Putamen (tissue), 1 donor: ENCODE data around the gene CXCR6.
A peak's percentile ranks its signal among the peaks of the same experiment; 100 is the strongest.

Source experiments
- DNase-seq: peaks from one replicate; pipeline ENCODE4 v3.0.0-alpha.2; 2016; ENCODE audit warnings: low spot score

The CXCR6 gene

DNA sequence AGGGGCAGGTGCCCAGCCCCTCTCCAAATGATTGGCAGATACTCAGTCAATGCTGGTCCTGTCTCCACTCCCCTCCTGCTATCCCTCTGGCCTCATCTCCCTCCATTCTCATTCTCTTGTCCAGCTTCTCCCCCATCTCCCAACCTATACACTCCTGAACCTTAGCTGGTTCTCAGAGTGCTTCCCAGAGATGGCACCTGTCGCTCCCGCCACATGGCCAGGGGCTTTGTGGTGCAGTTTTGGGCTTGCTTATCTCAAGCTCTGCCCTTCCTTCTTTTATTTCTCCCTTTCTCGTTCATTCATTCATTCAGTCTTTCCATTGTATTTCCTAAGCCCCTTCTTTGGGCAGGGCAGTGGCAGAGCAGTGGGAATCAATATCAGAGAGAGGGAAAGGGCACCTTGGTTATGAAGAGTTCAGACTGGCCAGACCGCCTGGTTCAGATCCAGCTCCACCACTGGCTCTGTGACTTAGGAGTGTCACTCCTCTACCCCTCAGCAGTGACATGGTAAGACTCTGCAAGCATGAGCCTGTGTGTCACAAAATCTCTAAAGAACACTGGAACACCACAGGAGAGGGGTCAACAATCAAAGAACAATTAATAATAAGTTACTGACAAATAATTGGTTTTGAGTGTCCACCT lies 20.2 kb upstream of the CXCR6 start:
- DNase-seq = no peak

DNA sequence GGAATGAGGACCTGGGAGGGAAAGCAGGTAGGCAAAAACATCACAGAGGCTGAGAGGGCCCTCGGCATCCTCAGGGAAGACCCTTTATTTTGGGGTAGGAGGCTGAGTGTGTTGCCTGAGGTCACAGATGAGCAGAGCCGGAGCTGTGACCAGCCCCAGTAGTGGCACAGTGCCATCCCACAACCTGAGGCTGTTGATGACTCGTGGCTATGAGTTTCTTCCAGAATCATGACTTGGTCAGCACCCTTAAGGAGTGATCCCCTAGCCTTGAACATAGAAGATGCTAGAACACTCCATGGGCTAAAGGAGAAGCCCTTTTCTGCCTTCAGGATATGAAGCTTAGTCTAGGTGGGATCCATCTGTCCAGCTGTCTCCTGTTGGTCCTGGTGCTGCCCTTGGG lies 19.5 kb upstream of the CXCR6 start:
- DNase-seq = no peak

DNA sequence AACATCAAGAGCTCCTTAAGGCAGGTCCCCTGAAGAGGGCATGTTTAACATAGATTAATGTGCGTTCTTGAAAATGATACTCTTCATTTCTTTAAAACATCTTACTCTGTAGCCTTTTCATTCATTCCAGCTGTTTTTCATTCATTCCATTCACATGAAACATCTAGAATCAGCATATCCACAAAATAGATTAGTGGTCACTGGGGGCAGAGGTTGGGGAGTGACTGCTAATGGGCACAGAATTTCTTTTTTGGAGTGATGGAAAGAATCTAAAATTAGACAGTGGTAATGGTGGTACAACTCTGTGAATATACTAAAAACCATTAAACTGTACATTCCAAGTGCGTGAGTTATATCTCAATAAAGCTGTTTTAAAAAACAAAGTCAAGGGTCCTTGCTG lies 15.4 kb upstream of the CXCR6 start:
- DNase-seq = no peak

DNA sequence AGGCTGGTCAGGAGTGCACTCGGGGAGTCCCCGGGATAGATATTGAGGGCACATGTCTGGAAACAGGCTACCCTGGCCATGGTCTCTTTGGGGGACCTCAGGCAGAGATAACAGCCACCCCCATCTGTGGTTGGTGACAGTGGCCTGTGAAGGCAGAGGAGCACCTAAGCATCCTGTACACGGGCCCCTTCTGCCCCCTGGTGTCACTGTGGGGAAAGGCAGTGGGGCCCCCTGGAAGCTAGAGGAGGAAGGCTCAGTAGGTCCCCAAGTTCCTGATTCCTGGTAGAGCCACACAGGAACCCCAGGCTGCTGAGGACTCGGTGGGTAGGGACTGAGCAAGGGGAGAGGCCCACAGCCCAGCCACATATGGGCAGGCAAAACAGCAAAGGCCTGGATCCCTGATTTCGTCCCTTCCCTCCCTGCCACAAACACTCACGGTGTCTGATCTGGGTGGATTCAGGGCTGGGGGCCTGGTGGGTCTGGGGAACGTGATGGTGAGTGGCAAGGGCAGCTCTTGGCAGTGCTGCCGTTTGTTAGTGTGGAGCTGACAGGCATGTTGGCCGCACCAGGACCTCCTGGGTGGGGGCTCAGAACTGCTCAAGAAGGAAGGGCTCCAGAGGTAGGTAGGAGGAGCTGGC lies 14.1 kb upstream of the CXCR6 start:
- peak; percentile 17 for DNase-seq

DNA sequence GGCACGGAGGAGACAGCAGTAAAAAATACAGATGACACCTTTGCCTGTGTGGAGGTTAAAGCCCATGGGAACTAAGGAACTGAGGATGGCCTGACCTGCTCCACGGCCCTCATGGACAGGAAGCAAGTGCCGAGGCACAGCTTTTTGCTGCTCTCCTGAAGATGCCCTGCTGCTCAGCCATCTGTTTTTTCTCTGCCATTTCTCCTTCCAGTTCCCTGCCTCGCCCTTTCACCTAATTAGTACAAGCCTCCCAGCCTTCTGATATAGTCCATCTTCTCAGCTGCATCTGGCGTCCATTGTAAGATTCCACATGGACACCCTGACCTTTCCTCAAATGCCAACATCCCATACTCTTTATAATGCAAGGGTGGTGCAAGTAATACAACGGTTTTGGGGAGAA lies 11.8 kb upstream of the CXCR6 start:
- no peak for DNase-seq

DNA sequence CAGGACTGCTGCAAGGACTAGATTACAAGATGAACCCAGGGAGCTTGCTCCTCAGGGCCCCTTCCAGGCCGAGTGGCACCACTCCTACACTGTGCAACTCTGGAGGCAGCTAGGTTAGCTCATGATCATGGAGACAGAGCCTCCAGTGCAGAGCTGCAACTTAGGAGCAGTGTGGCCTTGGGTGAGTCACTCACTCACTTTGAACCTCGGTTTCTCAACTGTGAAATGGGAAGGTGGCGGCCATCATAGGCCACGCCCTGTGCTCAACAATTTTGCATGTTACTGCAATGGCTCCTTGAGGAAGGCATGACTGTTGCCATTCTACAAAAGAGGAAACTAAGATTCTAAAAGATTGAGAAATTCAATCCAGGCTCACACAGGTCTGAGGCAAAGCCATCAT lies 11.2 kb upstream of the CXCR6 start:
- DNase-seq = no peak

DNA sequence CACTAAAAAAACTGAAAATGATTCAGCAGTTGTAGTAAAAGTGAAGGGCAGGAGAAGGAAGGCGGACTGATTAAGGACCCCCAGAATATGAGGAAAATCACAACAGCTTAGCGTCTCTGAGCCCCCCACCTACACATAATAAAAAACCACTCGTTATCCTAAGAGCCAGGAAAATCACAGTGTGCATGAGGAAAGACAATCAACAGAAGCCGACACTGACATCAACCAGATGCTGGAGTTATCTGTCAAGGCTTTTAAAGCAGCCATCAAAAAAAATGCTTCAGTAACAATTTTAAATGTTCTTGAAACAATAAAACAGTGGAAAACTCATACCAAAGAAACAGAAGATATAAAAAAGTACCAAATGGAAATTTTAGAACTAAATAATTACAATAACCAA lies 9.7 kb upstream of the CXCR6 start:
- DNase-seq = no peak

DNA sequence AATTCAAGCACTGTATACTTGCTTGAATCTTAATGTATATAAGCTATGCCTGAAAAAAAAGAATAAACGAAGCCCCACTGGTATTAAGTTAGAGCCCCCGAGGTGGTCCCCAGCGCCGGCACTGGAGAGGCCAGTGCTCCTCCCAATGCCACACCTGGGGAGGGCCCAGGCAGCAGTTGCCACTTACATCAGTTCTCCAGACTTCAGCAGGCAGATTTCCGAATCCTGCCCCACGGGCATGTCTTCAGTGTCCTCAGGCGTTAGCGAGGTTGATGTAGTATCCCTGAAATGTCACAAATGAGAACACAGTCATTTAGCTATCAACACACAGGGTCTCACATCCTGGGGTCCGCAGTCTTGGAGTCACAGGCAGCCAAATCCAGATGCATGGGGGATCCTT lies 7.0 kb upstream of the CXCR6 start:
- no peak for DNase-seq

DNA sequence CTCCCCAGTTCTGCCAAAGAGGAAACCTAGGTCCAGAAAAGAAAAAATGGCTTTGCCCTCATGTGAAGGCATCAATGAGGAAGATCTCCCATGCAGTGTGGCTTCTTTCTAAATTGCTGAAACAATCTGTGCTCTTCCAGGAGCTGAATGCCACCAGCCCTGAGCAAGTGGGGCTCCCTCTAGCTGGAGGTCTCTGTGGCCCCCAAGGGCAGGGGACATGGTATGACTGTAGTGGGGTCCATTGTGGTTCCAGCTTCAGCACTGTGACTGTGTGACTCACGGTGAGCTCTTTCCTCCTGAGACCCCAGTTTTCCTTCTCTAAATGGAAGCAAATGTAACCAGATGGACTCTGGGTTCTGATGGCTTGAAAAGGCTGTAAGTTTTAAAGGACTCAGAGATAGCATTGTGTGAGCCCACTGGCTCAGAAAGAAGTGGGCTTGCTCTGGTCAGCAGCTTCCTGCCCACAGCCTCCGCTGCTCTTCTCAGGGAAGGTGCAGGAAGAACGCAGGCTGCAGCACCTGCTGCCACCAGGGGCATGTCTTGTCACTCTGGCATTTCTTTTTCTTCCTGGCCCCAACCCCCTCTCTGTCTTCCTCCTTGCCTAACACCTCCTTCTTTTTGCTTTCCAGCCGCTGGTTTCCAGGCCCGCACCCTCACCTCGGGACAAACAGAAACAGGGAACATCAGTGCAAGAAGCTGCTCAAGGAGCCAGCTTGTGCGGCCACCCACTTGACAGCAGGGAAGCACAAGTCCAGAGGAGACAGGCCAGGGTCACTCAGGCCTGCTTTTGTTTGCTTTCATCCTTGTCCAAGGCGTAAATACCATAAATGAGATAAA lies 5.8 kb upstream of the CXCR6 start:
- DNase-seq = no peak

DNA sequence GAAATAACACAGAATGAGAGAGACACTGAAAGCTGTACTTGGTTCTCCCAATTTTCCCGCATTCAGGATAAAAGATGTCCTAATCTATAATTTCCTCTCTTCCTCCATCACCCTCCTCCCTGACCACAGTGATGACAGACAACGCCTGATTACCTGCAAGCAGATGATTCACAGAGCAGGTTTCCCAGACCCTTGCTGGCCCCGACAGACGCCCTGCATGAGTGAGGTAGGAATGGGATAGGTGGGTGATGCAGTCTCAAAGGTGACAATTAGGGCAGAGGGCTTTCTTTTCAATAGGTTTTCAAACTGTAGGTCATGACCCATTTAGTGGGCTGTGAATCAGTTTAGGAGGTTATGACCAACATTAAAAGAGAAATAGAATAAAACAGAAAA lies 5.2 kb upstream of the CXCR6 start:
- DNase-seq = no peak

DNA sequence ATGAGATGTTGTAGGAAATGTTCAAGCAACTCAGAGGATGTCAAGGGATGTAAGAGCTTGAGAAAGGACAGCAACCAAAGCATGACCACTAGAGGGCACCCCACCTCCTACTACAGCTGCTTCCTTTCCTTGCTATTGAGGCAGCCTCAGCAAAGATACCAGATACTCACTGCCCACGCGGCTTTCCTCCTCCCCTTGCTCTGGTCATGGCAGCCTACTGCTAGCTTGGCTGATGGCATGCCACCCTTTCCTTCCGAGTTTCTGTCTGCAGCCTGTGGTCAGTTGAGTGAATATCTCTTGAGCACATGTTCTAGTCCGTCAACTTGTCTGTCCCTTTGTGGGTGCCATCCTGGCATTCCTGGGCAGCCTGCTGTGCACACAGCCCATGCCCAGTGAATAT lies 4.4 kb upstream of the CXCR6 start:
- peak; percentile 87 for DNase-seq

DNA sequence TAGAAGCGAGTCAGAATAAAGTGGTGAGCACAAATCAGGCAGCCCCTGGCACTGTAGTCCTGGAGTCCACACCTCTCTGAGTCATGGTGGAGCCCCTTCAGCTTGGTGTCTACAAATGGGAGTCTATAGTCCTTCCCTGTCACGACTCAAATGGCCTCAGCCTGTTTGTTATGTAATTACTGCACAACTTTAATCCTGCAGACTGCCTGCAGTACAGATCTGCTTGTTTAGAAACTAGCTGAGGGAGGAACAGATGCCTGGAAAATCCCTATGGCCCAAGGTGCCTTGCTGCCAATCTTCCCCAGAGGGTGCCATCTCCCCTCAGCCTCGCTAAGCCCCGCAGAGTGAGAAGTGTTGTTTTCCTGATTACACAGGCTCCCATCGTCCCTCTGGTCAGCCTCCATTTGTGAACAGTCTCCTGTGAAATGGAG lies 3.9 kb upstream of the CXCR6 start:
- DNase-seq = no peak

DNA sequence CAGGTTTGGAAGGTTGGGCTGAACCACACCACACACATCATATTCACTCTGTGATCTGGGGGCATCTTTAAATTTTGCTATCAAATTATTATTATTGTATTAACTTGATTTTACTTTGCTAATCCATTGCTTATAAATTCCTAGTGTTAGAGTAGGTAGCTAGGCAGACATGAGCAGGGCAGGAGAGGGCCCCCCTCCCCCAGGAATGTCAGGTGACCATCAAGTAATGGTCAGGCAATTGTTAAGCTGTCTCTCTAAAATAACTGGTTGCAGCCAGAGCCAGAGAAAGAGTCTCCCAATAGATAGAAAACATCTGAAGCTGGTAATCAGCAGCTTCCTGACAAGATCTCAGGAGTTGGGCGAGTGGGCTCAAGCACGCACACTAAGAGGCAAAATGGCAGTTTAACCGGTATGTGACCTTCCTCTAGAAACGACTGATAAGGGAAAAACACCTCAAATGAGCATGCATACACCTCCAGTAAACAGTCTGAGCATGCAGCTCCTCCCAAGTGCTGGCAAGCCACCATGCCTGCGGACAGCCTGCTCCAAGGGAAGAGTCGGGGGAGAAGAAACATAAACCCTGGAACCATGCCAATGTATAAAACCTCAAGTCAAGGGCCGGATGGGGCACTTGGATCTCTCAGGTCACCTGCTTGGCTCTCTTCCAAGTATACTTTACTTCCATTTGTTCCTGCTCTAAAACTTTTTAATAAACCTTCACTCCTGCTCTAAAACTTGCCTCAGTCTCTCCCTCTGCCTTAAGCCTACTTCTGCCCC lies 3.1 kb upstream of the CXCR6 start:
- no peak for DNase-seq

DNA sequence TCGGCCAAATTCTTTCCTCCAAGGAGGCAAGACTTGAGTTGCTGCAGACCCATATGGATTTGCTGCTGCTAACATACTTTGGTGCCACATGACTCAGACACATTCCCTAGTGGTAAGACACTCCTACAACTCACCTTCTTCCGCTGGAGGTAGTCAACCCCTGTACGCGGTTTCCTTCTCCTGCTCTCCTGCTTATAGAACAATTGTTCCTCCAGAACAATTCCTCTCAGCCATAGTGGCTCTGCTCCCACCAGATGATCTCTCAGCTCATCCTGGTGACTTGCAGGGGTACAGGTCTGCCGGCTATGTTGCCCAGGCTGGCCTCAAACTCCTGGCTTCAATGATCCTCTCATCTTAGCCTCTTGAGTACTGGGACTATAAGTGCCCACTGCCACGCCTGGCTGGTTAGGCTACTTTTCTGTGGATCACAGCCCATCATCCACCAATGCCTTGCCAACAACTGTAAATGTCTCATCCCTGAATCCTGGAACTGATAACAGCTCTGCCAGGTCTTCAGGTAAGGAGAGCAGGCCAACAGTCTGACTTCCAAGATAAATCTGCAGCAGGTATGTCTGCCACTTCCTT lies 2.4 kb upstream of the CXCR6 start:
- no peak for DNase-seq

DNA sequence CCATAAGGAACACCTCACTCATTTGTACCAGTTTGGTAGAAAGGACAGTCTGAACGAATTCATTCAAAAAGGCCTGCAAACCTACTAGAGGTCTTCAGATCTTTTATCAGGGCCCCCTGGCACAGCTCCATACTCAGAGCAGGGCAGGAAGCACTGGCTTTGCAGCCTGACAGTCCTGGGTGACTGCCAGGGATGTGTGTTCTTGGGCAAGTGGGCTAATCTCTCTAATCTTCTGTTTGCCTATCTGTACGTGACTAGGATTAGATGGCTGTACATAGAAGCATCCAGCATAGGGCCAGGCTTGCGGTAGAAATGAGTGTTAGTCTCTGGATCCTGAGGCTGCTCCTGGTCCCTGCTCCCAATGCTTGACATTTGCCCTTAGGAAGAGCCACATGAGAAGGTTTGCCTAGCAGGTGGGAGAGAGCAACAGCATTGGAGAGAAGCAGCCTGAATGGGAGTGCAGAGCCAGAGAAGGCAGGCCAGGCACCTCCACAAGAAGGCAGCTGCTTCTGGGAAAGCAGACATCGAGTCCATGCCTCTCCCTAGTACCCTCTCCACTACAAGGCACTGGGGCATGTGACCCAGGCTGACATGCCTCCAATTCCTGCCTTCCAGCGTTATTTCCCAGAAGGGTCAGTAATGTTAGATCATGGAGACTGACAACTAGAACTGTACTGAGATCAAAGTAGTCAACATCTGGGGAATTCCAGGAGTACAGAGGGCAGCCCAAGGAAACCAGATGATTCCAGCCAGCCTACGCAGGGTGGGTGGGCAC lies 1.0 kb upstream of the CXCR6 start:
- no peak for DNase-seq

DNA sequence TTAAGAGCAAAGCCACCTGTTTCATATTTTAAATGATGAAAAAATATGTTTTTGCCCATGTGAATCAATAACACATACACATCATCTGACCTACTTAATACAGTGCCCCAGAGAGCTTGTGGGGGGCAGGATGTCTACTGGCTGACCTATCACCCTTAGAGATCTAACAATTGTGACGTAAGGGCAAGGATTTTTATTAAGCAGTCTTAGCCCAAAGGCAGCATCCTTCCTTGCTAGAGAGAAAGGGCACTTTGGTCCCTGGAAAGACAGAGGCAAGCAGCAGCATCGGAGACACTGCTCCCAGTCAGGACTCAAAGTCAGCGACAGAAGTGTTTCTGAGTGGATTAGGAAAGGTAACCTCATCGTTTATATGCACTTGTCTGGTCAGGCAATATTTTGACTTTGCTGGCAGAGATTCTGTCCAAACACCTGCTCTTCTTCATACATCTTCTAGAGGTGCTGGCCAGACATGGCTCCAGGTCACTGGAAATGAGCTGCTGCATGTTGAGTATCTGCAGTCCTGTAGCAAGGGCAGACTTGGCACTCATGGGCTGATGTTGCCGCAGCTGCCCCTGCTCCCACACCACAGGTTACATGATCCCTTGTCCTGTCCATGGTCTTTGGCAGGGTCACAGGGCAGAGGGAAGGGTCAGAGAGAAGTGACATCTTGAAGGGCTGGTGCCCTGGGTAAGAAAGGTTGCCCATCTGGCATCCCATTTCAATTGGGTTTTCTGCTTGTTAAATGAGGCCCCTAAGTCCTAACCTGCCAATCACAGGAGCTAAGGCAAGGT lies 1.8 kb downstream of the CXCR6 start:
- DNase-seq = no peak

DNA sequence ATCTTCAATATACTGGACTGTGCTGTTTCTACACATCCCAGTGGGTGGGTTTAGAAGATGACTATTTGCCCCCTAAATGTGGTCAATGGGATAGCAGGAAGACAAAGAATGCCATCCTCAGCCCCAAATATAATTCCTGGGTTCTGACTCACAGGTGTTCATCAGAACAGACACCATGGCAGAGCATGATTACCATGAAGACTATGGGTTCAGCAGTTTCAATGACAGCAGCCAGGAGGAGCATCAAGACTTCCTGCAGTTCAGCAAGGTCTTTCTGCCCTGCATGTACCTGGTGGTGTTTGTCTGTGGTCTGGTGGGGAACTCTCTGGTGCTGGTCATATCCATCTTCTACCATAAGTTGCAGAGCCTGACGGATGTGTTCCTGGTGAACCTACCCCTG lies 3.0 kb downstream of the CXCR6 start:
- no peak for DNase-seq

DNA sequence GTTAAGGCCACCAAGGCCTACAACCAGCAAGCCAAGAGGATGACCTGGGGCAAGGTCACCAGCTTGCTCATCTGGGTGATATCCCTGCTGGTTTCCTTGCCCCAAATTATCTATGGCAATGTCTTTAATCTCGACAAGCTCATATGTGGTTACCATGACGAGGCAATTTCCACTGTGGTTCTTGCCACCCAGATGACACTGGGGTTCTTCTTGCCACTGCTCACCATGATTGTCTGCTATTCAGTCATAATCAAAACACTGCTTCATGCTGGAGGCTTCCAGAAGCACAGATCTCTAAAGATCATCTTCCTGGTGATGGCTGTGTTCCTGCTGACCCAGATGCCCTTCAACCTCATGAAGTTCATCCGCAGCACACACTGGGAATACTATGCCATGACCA lies 3.6 kb downstream of the CXCR6 start:
- no peak for DNase-seq

DNA sequence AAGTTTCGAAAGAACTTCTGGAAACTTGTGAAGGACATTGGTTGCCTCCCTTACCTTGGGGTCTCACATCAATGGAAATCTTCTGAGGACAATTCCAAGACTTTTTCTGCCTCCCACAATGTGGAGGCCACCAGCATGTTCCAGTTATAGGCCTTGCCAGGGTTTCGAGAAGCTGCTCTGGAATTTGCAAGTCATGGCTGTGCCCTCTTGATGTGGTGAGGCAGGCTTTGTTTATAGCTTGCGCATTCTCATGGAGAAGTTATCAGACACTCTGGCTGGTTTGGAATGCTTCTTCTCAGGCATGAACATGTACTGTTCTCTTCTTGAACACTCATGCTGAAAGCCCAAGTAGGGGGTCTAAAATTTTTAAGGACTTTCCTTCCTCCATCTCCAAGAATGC lies 4.1 kb downstream of the CXCR6 start:
- DNase-seq = no peak

DNA sequence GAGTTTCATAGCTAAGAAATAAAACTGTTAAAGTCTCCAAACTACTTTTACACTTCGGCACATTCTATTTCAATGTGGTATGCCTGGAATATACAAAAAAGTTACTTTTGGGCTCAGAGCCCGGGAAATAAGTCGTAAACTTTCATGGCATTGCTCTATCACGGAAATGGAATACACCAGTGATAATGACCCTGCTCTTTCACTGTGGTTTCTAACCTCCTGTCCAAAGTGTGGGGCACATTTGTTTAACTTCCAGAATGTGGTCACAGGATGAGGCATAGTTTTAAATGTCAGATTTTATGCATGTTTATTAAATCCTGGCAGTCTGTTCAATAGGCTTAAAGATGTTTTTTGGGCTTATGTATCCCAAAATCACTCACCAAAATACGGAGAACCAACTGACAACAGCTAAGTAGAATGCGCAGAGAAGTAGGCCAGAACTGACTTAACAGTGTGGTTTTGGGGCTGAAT lies 5.1 kb downstream of the CXCR6 start:
- no peak for DNase-seq
